Transverse colon (tissue), 4 donors: ENCODE measurements around the gene MDN1.

ENCODE experiments used
- CTCF ChIP-seq, 5 experiments: fragments of 200-600 bp in 3 of 5; fragments of 450-650 bp in 2 of 5; sonication (generic) in 3 of 5; IDR thresholded peaks; 1 replicate in 2 of 5; 2 replicates in 3 of 5; pipeline ENCODE4 v1.5.1; 2016 to 2017; ENCODE audit warnings: antibody characterized with exemption in 5 of 5, inconsistent platforms in 3 of 5, mild to moderate bottlenecking in 2 of 5, moderate library complexity in 1 of 5
- EP300 ChIP-seq: sonication (generic); formaldehyde crosslinking; IDR thresholded peaks from one replicate; pipeline ENCODE4 v1.6.1; 2017; ENCODE audit warnings: antibody characterized with exemption, low read depth
- POLR2A ChIP-seq: fragments of 450-650 bp; IDR thresholded peaks from one replicate; pipeline ENCODE4 v1.6.1; 2016; ENCODE audit warnings: antibody characterized with exemption, mild to moderate bottlenecking, moderate library complexity
- POLR2AphosphoS5 ChIP-seq, 3 donors: sonication (generic); formaldehyde crosslinking; IDR thresholded peaks; one replicate each; pipeline ENCODE4 v1.6.1; 2016; ENCODE audit warnings: antibody characterized with exemption in 3 of 3

DNA sequence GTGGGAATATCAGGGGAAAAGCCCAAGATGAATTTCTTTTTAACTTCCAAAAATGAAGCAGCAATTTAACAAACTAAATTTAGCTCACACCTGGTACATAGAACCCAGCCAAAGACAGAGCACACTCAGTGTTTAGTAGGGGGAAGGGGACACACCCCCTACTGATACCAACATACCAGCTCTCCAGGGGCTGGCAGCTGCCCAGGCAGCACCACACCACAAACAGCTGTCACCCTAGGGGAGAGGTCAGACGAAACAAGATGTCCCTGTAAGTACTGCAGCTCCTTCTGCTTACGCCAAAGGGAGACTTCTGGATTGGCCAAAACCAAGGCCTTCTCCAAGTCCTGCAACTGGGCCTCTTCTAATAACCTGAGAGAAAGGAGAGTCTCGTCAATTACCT is 26.0 kb downstream of the MDN1 start:
- no peak for TF ChIP-seq CTCF (IDR thresholded peaks at IDR 0.05)
- TF ChIP-seq POLR2A: no peak
- no peak for TF ChIP-seq EP300
- no peak for TF ChIP-seq POLR2AphosphoS5 (IDR thresholded peaks at IDR 0.05)
